Occipital lobe (tissue), 2 donors: ENCODE data around the gene BMPER. TPM values are rescaled to one million over a fixed set of nuclear protein-coding genes. Genes with fewer than 3 reads are reported as not detected.

Source experiments
- DNase-seq: peaks from one replicate; lab custom pipeline; 2025; lab: John Stamatoyannopoulos, UW
- total RNA-seq: library from RNA; depleted of rRNA; stranded (reverse); fragments of >200 nt; gene quantifications from one replicate; pipeline ENCODE4 v1.2.3, GENCODE V29; 2014

BMPER gene
- total RNA-seq, 1 donor from 2014 or later, result 4.5 TPM

DNA sequence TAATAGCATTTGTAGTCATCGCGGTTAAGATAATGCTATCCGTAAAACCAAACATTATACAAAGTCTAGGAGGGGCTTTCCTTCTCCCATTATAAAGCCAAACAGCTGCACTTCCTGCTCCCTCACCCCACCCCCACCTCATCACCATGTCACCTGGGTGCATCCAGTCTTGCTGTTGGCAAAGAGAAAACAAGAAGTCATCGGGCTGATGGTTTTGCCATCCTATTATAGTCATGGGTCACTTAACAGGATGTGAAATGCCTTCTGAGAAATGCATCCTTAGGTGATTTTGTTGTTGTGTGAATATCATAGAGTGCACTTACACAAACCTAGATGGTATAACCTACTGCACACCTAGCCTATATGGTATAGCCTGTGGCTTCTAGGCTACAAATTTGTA, 157.0 kb downstream of the BMPER start:
- DNase-seq, result no peak

DNA sequence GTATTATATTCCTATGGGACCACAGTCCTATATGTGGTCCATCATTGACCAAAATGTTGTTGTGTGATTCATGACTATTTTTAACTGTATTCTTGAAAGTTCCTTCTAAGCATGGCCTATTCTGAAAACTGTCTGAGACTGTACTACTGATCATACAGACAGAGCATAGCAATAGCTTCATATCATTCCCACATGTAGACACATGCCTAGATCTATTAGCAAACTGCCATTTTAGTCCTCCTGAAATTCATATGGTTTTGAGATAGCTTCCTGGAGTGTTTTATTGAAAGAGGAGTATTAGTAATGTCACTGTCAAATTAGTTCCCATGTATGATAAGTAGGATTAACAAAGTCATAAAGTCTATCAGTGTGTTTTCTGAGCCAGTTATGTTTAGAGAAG, 157.5 kb downstream of the BMPER start:
- no peak for DNase-seq

DNA sequence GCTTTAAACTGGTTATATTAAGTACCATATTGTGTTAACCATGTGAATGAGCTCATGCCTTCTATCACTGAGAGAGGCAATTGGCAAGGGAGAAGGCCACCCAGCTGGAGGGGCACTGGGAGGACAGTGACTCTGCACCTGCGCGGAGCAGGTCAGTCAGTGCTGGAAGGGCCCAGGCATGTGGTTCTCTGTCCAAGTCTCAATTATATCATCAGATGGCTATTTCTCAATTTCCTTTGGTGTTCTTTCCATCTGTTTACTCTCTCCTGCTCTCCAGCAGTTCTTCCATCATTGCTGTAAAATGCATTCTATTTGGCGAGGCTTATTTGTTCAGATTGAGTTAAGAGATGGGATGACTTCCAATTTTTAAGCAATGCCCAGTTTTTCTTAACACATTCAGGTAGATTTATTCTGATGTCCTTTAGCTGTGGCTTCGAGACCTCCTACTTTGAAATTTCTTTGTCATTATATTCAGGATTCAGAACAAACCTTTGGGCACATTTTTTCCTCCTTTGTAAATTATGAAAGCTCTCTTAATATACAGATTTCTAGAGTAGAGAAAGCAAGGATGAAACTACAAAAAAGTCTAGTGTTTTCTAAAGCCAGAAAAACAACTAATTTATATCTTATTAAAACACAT, 159.3 kb downstream of the BMPER start:
- no peak for DNase-seq

DNA sequence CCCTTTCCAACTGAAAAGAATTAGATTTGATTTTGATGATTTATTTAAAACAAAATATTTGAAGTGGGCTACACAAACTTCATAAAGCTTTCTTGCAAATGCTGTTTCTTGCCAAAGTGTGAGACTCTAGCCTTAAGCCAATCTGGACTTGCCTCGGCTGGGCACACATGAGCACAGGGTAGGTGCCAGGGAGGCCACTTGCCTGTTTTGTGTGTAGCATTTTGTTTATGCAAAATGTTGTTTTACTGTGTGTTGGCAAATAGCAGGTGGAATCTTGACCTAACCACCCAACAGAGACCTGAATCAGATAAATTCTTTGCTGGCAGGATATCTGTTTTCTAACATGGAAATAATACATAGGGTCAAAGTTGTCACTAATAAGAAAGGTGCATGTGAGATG, 161.1 kb downstream of the BMPER start:
- no peak for DNase-seq

DNA sequence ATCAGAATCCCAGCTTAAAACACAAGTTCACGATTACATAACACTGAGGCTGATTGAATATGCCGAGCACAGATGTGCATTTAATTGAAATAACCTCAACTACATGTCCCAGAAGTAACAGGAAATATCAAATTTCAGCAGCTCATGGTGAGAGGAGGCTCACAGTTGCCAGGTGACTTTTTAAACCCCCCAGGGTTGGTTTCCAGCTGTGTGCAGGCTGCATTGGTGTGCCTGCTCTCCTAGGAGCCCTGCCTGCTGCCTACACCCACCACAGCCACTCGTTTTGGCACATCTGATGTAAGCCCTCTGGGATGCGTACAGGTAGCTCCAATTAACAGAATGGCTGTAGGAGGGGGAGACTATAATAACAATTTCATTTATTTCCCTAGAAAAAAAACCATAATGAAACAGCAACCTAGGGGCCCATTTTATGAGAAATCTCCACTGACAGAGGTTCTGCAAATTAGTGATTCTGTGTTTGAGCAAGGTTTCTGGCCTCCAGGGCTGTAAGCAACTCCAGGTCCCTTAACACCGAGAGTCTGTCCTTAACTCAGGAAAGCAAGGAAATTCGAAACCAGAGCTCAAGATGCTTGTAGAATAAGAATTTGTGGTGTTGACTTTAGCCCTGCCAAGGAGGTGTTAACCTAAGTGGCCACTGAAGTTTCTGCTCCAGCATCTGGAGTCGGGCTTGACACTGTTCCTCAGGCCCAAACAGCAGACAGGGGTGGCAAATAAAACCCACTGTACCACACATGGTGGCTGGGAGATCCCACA, 161.9 kb downstream of the BMPER start:
- no peak for DNase-seq

DNA sequence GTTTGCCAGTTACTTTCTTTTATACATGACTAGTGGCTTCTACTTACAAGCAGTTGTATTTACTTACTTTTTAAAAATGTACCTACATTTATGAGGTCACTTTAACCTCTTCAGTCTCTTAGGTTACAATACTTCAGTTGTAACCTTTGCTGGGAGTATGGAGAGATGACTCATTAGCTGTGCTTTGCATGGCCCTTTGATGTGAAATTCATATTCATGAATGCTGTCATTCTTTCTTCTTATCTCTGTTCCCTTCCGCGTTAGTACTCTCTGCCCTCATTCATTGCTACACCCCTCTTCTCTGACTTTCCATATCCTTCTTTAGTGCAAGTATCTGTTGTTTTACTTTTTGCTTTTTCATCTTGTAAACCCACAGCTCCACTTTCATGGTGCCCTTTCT, 164.3 kb downstream of the BMPER start:
- no peak for DNase-seq

DNA sequence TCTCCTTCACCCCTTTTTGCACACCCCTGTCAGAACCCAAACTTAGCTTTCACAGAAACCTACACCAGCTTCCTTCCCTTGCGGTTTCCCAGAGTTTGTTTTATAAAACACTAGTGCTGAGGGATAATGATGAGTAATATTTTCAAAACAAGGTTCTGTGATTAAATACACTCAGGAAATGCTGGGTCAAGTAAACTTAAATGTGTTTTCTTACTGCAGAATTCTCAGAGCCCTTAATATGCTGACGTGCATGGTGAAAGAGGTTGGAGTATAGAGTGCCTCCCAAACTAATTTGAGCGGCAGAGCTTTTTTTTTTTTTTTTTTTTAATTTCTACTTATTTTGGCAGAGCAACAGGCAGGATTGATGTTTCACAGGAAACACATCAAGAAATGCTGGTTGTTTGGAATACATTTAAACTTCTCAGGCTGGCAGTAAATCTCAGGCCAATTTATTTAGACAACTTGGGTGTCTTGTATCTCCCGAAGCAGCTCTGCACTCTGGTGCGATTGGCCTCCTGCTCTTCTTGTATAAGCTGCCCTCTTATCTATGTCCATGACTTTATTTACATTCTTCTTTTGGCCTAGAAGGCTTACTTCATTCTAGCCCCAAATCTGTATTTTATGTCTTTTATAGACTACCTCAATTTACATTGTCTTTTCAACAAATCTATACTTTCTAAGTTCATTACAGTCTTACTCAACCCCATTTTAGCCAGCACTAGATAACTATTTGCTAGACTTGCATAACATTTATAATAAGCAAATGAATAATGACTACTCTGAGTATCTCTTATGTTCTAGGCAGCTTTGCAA, 165.4 kb downstream of the BMPER start:
- no peak for DNase-seq

DNA sequence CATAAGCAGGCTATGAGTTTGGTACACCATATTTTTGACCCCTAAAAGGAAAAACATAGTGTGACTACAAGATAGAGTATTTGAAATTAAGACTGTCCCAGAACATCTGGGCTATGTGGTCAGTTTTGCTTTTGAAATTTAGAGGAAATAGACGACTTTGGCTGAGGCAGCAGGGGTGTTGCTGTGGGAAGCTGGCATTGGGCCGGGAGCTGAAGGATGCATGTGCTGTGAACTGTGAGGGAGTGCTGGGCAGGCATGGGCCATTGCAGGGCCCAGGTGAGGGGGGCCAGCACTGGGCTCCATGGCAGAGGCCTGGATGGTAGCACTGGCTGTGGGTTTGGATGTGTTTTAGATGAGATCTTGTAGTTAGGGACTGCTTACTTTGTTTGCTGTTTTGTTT, 168.3 kb downstream of the BMPER start:
- no peak for DNase-seq

DNA sequence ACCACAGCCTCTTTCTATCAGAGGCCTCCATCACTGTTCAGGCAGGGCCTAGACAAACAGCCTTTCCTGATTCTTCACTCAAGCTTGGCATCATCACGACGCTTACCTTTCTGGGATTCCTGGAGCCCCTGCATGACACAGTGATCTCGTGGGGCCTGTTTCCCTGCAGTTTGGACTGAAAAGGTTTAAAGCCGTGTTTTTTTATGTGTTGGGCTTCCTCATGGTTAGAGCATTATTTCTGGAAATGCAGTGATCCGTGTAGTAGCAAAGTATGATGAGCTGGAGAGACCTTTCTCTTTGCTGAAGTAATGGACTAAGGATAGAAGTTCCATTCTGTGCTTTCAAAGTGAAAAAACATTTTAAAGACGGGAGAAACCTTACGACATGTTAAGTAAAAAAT, 169.1 kb downstream of the BMPER start:
- DNase-seq, result no peak

DNA sequence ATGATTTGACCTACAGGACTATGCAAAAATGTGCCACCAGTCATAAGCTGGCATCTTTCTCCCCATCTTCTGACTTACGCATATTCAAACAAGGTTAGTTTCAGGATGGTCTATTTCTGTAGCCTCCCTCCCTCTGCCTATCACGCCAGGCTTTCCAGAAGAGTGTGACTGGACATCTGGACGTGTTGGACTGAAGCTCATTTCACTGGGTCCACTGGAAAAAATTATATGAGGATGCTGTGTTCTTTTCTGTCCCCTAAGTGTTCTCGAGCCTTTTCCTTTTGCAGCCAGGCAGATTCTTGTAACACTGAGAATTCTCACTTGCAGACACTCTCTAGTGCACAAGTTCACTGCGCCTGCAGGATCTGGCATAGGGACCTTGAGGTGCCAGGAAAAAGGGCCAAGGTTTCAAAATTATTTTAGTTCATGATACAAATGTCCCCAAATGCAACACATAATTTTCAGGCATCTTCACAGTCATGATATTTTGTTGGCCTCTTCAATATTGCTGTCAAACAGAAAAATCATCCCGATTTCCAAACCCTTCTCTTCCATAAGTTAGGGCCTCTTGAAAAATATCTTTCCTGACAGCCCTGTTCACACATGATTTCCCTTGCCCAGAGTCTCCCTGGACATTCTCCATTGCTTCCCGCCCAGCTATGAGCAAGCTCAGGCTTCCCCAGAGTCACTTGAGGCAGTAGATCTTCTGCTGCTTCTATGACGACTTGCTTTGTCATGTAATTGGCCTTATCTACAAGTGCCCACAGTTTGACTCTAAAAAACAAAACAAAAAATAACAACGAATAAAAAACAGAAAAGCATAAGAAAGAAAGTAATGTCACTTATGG, 170.4 kb downstream of the BMPER start:
- DNase-seq, result no peak

DNA sequence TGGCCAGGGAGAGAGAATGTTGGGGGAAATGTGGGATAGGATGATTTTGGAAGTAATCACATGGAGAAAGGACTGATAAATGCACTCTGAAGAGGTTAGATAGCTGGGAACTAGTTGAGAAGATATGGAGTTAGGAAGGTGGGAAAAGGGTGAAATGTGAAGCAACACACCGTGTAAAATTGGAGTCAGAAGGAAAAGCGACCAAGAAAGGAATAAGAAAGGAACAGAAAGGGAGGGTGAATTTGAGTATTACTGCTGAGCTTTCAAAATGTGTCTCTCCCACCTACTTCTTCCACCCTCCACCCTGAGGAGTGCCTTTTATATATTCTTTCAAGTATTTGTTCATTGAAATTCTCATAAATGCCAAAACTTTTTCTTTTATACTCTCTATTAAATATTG, 171.8 kb downstream of the BMPER start:
- DNase-seq, result no peak

DNA sequence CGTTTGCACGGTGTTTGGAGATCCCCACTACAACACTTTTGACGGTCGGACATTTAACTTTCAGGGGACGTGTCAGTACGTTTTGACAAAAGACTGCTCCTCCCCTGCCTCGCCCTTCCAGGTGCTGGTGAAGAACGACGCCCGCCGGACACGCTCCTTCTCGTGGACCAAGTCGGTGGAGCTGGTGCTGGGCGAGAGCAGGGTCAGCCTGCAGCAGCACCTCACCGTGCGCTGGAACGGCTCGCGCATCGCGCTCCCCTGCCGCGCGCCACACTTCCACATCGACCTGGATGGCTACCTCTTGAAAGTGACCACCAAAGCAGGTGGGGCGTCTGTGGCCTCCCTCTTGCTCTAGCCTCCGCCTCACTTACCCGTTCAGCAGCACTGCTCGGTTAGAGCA, 173.5 kb downstream of the BMPER start:
- no peak for DNase-seq

DNA sequence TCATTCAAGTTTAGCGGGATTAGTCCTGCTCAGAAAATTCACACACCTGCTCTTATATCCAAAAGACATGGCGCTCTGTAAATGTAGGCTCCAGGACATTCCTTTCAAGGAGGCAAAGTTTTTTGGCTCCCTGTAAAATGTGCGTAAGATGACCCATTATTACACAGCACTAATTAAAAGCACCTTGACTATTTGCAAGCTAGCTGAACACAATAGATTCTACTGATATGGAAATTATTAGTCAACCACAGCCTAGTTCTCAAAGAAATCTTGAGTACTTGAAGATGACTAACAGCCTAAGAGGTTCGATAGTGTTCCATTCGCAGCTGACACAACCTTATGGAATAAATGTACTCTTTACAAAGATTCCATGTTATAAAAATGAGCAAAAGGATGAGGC, 175.2 kb downstream of the BMPER start:
- no peak for DNase-seq

DNA sequence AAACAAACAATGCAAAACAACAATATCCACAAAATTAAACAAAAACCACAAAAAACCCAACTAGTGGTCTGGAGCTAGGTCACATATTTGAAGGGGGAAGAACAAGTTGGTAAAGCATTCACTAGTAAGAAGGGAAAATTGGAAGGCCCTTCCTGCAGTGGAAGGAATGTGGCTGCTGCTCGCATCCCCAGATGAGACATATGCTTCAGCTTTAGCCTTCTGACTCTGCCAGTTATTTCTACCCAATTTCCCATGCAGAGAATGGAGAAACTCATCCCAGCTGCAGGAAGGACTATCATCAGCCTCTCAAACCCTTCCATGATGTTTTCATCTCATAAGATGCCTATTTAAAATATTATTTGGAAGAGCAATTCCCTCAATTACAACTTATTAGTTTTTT, 176.6 kb downstream of the BMPER start:
- no peak for DNase-seq

DNA sequence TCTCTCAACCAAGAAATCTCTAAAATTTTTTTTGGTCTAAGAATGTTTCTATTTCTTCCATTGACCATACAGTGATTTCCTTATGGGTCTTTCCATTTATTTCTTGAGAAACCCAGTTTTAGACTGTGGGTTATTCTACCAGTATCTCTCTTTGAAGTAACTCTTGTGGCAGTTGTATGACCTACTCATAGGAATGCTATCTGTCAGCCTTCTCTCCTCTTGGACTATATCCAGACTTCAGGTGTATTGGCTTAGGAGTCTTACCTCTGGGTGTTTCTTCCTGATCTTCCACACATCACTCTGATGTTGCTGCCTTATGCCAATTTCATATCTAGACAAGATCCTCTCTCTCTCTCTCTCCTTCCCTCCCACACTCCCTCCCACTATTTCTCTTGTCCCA, 178.1 kb downstream of the BMPER start:
- DNase-seq, result no peak

DNA sequence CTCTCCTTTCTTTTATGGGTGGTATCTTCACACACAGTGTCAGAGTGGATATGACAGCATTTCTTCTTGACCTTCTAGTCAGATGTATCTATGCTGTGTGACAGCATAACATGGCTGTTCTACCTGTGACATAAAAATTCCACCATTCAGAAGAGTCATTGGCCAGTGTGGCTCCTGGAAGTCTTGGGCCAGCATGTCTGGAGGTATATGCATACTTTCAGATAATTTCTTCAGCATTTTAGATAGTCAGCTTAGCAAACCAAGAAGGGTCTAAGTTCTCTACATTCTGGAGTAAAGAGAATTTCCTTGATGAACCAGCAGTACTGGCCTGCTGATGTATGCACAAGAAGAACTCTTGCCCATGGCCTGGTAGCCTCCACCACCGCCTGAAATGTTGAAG, 179.3 kb downstream of the BMPER start:
- no peak for DNase-seq

DNA sequence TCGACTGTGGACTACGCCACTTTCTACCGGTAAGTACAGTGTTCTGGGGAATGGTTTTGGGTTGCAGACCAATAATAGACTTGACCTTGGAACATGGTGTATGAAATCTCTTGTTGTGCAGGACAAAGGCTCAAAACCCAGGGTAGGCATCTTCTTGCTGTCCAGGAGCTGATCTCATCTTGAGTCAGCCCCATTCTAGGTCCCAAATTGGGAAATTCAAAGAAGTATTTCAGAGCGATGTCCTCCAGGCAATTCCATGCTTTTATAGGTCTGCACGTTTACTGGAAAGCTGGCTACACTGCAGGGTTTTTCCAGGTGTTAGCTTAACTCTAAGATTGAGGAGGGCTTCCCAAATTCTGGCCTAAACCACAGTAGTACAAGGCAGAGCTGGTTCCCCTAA, 180.7 kb downstream of the BMPER start:
- DNase-seq, result no peak

DNA sequence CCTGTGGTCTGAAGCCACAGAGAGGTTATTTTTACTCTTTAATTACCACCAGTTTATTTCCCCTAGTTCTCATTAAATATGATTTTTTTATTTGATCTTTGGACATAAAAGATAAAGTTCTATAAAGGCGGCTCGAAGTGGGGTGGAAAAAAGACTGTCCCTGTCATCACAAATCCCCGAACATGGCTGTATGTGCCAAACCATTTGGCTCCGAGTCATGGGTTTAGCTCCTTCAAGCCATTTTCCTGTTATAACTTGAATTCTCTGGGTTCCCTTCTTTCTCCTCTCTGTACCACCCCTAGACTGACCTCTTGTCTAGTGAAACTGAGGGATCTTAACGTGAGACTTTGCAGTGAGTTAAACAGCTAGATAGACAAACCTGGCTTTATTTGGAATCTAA, 181.6 kb downstream of the BMPER start:
- DNase-seq, result no peak

DNA sequence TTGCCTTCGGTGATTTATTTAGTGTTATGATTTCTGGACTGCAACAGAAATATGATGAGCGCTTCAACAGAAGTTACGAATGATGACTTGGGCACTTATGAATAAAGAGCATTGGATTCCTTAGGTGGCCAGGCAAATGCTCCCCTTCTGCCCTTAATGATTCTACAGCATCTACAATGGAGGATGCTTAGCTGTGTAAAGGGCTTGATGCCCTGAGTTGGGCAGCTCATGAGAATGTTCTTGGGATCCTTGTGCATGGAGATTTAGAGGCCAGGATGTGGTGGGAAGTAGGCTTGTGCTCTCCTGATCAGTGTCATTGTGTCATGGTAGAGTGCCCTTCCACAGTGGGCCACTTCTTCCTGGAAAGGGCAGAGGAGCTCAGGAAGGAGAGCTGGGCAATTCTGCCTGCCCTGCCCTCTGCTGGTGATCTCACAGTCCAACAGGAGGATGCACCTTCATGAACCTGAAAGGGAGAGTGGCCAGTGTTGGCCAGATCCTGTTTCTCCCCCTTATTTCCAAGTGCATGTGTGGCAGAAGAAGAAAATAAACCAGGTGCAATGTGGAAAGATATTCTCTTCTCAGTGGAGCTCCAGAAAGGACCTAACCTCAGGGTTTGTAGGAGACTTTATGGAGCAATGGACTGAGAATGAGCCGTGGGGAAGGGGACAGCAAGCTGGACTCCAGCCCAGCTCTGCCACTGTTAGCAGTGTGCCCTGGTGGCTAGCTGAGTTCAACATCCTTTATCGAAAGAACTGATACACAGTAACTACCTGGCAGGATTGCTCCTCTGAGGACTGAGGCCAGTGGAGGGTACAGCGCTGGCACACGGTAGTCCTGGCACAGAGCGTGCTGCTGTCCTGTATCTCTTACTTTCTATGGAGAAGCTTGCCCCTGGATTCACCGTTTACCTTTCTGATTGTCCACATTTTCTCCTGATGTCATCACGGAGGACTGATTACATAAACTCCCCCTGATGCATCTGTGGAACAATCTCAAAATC, 182.9 kb downstream of the BMPER start:
- DNase-seq, result no peak

DNA sequence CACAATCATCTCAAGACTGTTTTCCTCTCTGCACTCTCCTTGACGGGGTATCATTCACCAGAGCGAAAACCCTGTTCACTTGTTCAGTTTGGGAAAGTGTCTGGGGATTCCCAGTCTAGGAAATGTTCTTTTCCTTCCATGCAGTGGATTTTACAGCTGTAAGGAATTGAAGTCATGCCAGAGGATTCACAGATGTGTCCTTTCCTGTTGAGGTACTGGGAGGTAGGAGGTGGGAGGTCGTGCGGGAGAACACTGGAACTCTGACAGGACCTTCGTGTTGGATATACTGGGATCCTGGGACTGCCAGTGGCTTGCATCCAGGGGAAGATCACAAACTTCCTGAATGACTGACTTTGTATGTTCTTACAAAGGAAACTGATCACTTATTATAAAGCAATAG, 185.5 kb downstream of the BMPER start:
- no peak for DNase-seq
